HUES48 (cell line): ENCODE results near the gene SLC5A10.
A peak's percentile ranks its signal among the peaks of the same experiment; 100 is the strongest.

Source experiments
- H3K27ac ChIP-seq: one replicate; pipeline ENCODE4 v1.7.0; 2013; ENCODE audit warnings: low read depth, low read length, inconsistent platforms
- H3K27me3 ChIP-seq: 2 replicates; pipeline ENCODE4 v1.6.1; 2013; ENCODE audit warnings: mild to moderate bottlenecking, low read length; ENCODE audit not compliant: control insufficient read depth, insufficient read depth
- H3K36me3 ChIP-seq: 2 replicates; pipeline ENCODE4 v1.6.1; 2013; ENCODE audit warnings: low read length; ENCODE audit not compliant: control insufficient read depth, insufficient read depth
- H3K4me1 ChIP-seq: 2 replicates; pipeline ENCODE4 v1.6.1; 2013; ENCODE audit warnings: mild to moderate bottlenecking, low read length; ENCODE audit not compliant: control insufficient read depth, insufficient read depth
- H3K4me3 ChIP-seq: 2 replicates; pipeline ENCODE4 v1.5.1; 2013; ENCODE audit warnings: mild to moderate bottlenecking, low read depth, low read length
- H3K9ac ChIP-seq: 2 replicates; pipeline ENCODE4 v1.6.1; 2013; ENCODE audit warnings: mild to moderate bottlenecking, low read depth, low read length, moderate library complexity
- H3K9me3 ChIP-seq: 2 replicates; pipeline ENCODE4 v1.6.1; 2013; ENCODE audit warnings: low read length; ENCODE audit not compliant: control insufficient read depth, insufficient read depth

Gene SLC5A10

DNA sequence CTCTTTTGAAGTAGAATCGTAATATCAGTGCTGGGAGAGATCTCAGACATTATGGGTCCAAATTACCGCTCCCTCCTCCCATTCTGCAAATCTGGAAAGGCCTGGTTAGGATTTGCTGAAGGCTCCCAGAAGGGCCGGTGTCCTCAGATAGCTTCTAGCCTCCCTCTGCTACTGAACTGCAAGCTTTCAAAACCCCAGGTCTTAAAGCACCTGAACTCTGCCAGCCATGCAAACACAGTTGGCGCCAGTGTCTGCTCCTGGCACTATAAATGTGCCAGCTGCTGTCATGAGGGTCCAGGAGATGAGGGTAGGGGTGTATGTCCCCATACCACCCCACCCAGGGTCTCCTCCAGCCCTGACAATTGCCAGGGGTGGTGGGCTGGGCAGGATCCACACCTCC, 24.2 kb downstream of the SLC5A10 start:
- Histone ChIP-seq H3K9me3 (no peaks in the 10 kb centered on the region), H3K36me3 (peaks cover 81% of the 10 kb centered on the region), H3K27me3 (no peaks in the 10 kb centered on the region), H3K4me1 (no peaks in the 10 kb centered on the region), H3K4me3 (no peak overlapping the region), H3K27ac (no peak overlapping the region), H3K9ac (no peak overlapping the region)

DNA sequence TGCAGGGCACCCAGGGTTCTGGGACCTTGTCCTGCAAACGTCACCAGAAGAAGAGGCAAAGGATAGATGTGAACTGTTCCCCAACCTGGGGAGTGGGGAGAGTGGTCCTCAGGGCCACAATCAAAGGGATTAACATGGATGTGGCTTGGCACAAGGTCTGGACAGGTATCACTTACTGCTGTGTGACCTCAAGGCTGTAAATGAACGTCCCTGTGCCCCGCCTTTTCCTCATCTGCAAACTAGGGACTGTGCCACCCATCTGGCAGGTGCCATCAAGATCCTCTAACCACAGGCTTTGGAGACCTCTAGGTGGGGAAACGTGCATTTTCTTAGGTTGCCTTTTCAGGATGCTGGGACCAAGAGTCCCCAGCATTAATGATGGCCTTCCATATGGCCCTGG, 25.1 kb downstream of the SLC5A10 start:
- Histone ChIP-seq H3K4me3 (no peak overlapping the region), H3K36me3 (peaks cover 72% of the 10 kb centered on the region), H3K27ac (no peak overlapping the region), H3K27me3 (no peaks in the 10 kb centered on the region), H3K4me1 (no peaks in the 10 kb centered on the region), H3K9ac (no peak overlapping the region), H3K9me3 (no peaks in the 10 kb centered on the region)

DNA sequence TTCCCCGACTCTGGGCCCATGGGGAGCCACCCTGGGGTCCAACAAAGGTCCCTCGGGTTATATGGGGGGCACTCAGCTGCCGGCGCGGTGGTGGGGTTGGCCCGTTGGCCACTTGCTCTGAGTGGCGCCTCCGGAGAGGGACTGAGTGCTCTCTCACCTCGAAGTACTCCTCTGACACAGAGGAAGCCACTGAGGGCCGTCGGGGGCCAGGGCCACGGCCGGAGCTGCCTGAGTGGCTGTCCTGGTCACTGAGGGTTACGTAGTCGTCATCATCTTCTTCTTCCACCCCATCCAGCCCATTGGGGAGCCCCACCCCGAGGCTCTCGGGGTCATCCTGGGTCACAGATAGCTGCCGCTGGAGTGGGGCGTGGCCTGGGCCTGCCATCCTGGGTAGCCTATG, 25.7 kb downstream of the SLC5A10 start:
- Histone ChIP-seq H3K4me3 (no peak overlapping the region), H3K27ac (no peak overlapping the region), H3K9me3 (no peaks in the 10 kb centered on the region), H3K36me3 (peaks cover 70% of the 10 kb centered on the region), H3K27me3 (no peaks in the 10 kb centered on the region), H3K4me1 (no peaks in the 10 kb centered on the region), H3K9ac (no peak overlapping the region)

DNA sequence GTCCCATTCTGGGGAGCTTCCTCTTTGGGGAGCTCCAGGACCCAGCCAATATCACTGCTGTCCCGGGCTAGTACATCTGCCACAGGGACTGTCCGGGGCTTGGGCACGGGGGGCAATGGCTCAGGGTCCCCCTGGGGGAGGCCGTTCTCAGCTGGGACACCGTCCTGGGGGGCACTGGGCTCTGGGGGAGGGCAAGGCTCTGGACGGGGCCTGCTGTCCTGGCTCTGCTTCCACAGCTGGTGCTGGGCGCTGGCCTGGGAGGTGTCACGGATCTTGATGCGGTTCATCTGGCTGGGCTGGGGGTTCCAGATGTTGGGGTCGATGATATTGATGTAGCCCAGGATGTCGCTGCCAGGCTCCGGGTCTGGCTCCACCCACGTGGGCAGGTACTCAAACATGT, 26.1 kb downstream of the SLC5A10 start:
- H3K36me3 ChIP-seq: peaks cover 66% of the 10 kb centered on the region
- H3K9me3 ChIP-seq: no peaks in the 10 kb centered on the region
- no peaks in the 10 kb centered on the region for H3K27me3 ChIP-seq

DNA sequence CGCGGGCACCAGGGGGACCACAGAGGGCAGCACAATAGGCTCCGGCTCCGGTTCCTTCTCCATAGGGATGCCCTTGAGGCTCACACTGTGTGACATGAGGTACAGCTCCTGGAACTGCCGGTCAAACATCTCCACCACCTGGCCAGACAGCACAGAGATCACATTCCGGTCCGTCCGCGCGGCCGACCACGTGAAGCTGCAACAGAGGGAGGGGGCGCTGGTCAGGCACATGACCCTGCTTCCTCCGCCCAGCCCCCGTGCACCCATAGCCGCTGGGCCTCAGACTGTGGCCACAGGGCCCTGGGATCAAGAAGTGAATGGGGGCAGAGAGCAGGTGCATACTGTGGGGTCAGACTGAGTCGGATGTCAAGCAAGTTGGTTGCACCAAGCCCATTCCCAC, 26.7 kb downstream of the SLC5A10 start:
- Histone ChIP-seq H3K9ac (no peak overlapping the region), H3K4me3 (no peak overlapping the region), H3K27me3 (no peaks in the 10 kb centered on the region), H3K9me3 (no peaks in the 10 kb centered on the region), H3K4me1 (no peaks in the 10 kb centered on the region), H3K36me3 (peaks cover 62% of the 10 kb centered on the region), H3K27ac (no peak overlapping the region)

More for the DNA sequence above, 26.1 kb downstream of the SLC5A10 start:
- no peak overlapping the region for H3K9ac ChIP-seq
- H3K27ac ChIP-seq: no peak overlapping the region
- H3K4me3 ChIP-seq: no peak overlapping the region
- H3K4me1 ChIP-seq: no peaks in the 10 kb centered on the region

DNA sequence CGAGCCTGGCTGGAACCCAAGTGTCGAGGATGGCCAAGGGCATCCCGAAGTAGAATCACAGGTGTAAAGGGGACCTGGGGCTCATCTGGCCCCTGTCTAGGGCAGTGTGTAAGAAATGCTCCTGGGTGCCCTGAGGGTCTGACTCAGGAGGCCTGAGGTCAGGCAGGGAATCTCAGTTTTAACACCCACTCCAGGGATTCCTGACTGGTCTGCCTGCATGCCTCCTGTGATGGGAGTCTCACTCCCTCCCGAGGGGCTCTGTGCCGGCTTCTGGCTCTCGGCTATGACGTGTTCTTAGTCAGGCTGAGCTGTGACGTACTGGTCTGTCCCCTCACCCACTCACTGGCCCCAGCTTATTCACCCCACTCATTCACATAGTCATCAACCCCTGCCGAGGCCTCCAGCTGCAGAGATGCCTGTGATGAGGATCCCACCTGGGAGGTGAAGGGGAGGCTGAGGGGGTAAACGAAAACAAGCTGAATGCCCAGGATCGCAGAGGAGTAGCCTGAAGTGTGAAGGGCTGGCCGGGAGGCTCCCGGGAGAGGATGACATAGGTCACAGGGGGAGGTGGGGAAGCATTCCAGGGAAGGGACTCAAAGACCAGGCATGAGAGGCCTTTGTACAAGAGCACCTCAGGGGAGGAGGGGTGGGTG, 28.8 kb downstream of the SLC5A10 start:
- H3K4me3 ChIP-seq: no peak overlapping the region
- no peaks in the 10 kb centered on the region for H3K9me3 ChIP-seq
- no peaks in the 10 kb centered on the region for H3K4me1 ChIP-seq
- peaks cover 66% of the 10 kb centered on the region for H3K36me3 ChIP-seq
- no peak overlapping the region for H3K27ac ChIP-seq
- no peaks in the 10 kb centered on the region for H3K27me3 ChIP-seq
- H3K9ac ChIP-seq: no peak overlapping the region

DNA sequence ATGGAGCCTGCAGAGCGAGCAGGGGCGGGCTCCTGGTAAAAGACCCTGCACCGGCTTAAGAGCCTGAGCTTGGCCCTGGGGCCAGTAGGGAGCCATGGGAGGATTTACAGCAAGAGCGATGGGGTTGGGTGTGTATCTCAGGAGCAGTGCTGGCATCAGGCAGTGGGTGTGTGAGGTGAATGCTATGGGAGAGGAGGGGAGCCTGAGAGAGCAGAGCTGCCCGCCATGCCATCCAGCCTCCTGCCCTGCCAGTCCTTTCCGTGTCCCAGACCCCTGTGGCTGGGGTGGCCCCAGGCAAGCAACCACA, 29.3 kb downstream of the SLC5A10 start:
- no peaks in the 10 kb centered on the region for H3K9me3 ChIP-seq
- H3K9ac ChIP-seq: no peak overlapping the region
- H3K27me3 ChIP-seq: no peaks in the 10 kb centered on the region
- no peaks in the 10 kb centered on the region for H3K4me1 ChIP-seq
- H3K4me3 ChIP-seq: no peak overlapping the region
- peak overlapping the region; percentile 58 for H3K27ac ChIP-seq
- H3K36me3 ChIP-seq: peaks cover 69% of the 10 kb centered on the region

DNA sequence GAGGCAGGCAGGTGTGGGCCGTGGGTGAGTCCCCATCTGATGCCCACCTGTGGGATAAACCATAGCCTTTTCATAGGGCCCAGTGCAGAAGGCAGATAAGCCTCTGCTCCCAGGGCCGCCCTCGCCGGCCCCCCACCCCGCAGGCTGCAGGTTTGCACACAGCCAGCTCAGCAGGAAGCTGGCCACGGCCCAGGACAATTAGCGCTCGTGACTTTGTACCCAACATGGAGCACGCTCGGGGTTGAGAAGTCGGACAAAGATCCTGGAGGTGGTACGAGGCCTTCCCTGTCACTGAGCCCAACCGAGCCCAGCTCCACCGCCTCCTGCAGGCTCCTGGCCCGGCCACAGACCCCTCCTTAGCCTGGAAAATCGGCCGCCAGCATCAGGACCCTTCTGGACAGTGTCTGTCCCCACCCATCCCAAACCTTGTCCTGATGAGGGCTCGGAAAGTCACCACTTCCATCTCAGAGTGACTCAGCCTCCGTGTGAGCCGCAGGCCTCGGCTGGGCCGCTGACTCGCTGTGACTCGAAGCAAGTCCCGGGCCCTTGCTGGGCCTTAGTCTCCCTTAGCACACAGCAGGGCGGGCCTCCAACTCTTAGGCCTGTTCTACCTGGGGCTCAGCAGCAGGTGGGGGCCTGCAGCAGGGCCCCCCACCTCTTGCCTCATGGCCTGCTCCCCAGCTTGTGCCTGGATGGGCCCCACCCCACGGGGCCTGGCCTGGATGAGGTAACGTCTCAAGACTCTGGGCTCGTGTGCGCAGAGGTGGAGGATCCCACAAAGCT, 29.9 kb downstream of the SLC5A10 start:
- Histone ChIP-seq H3K27me3 (no peaks in the 10 kb centered on the region), H3K9me3 (no peaks in the 10 kb centered on the region), H3K36me3 (peaks cover 69% of the 10 kb centered on the region), H3K9ac (no peak overlapping the region), H3K4me3 (no peak overlapping the region), H3K4me1 (no peaks in the 10 kb centered on the region), H3K27ac (peak overlapping the region; percentile 58)

DNA sequence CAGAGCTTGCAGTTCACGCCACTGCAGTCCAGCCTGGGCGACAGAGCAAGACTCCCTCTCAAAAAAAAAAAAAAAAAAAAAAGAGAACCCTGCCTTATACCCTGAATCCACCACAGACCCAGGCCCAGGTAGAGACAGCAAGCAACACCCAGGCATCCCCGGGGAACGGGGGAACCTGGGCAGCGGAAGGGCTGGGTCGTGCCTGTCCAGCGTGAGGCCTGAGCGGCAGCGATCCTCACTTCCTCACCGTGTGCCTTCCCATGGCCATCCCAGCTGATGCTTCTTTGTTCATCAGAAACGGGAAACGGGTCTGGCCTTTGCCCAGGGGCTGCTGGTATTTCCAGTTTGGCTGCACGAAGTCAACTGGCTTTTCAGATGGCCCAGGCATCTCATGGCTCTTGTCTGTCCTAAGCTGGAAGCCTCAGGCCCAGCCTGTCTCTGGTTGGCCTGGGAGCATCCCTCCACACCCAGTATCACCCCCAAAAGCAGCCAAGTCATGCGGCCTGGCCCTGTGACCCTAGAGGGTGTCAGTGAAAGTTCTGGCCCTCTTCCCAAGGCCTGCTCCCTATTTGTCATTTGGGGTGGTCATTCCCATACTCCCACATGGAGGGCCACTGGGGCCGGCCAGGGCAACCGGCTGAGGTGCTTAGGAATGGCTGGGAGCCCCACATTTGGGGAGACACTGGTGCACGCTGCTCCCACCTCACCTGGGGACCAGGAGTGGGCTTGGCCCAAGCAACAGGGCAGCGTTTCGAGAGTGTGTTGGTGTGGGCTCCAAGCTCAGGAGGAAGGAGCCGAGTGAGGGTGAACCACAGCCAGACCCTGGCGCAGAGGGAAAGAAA, 32.5 kb downstream of the SLC5A10 start:
- H3K4me3 ChIP-seq: no peak overlapping the region
- no peak overlapping the region for H3K9ac ChIP-seq
- no peaks in the 10 kb centered on the region for H3K9me3 ChIP-seq
- peaks cover 60% of the 10 kb centered on the region for H3K36me3 ChIP-seq
- no peaks in the 10 kb centered on the region for H3K4me1 ChIP-seq
- no peaks in the 10 kb centered on the region for H3K27me3 ChIP-seq
- no peak overlapping the region for H3K27ac ChIP-seq

DNA sequence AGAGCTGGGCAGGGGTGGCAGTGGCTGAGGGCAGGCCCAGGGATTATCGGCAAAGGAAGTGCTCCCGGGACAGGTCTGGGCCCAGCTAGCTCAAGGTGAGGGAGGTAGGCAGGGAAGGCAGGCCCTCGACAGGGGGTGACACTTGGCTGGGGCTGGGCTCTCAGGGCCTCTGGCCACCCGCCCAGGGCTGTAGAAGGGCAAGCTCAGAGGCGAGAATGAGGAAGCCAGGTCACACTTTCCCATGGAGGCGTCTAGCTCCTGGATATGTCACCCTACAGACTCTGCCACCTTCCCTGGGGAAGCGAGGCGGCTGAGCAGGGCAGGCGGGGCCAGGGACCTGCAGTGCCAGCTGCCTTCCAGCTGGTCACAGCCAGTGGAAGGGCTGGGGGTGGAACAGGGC, 33.5 kb downstream of the SLC5A10 start:
- H3K4me1 ChIP-seq: no peaks in the 10 kb centered on the region

More for the DNA sequence above, 33.5 kb downstream of the SLC5A10 start:
- Histone ChIP-seq H3K27me3 (no peaks in the 10 kb centered on the region), H3K27ac (no peak overlapping the region), H3K9ac (no peak overlapping the region), H3K4me3 (no peak overlapping the region), H3K9me3 (no peaks in the 10 kb centered on the region), H3K36me3 (peaks cover 57% of the 10 kb centered on the region)
